Fibroblast of lung (primary cell): Measurements from ENCODE around the gene PAN2.

Experiments
- CTCF ChIP-seq, 2 donors: IDR thresholded peaks in 1 of 2; conservative IDR thresholded peaks in 1 of 2; 1 replicate in 1 of 2; 2 replicates in 1 of 2; pipeline ENCODE4 v1.5.1; 2011 to 2012; ENCODE audit warnings: low read length in 2 of 2, control low read depth in 1 of 2, inconsistent platforms in 1 of 2, low read depth in 1 of 2, mild to moderate bottlenecking in 1 of 2
- EZH2 ChIP-seq: IDR thresholded peaks from 2 replicates; pipeline ENCODE4 v1.5.1; 2012; ENCODE audit warnings: low read length, control low read depth, mild to moderate bottlenecking; ENCODE audit errors: missing control alignments

GRCh38 chr12:56304872-56305590, 28.8 kb downstream of the PAN2 start:
- TF ChIP-seq CTCF (conservative IDR thresholded peaks at IDR 0.05 in 1 of 2, IDR thresholded peaks at IDR 0.05 in 1 of 2; ENCODE audit: low read depth in 1 of 2, low read length in 2 of 2) (no peak), EZH2 (no peak)
